Panc1 (cell line): ENCODE results near the gene CASTOR1.

ENCODE experiments used
- POLR2AphosphoS5 ChIP-seq: IDR thresholded peaks from 2 replicates; pipeline ENCODE4 v1.6.1; 2012; ENCODE audit warnings: mild to moderate bottlenecking, low read depth, low read length, moderate library complexity
- REST ChIP-seq, 2 experiments: IDR thresholded peaks; 2 replicates each; pipeline ENCODE4 v1.6.1; 2011 to 2012; ENCODE audit warnings: low read depth in 2 of 2, control low read depth in 1 of 2, low read length in 1 of 2, mild to moderate bottlenecking in 1 of 2, moderate library complexity in 1 of 2; ENCODE audit not compliant: insufficient read depth in 1 of 2
- SIN3A ChIP-seq: IDR thresholded peaks from 2 replicates; pipeline ENCODE4 v1.6.1; 2012; ENCODE audit warnings: low read depth, mild to moderate bottlenecking, low read length, moderate library complexity, borderline replicate concordance; ENCODE audit not compliant: insufficient read depth
- TF ChIP-seq, protein P1 (sequence below): fragments of 450-650 bp; IDR thresholded peaks from 2 replicates; pipeline ENCODE4 v1.5.1; 2017; ENCODE audit warnings: mild to moderate bottlenecking

GRCh38 chr22:30263883-30264282 is 25.4 kb downstream of the CASTOR1 start:
- TF ChIP-seq, protein P1, sequence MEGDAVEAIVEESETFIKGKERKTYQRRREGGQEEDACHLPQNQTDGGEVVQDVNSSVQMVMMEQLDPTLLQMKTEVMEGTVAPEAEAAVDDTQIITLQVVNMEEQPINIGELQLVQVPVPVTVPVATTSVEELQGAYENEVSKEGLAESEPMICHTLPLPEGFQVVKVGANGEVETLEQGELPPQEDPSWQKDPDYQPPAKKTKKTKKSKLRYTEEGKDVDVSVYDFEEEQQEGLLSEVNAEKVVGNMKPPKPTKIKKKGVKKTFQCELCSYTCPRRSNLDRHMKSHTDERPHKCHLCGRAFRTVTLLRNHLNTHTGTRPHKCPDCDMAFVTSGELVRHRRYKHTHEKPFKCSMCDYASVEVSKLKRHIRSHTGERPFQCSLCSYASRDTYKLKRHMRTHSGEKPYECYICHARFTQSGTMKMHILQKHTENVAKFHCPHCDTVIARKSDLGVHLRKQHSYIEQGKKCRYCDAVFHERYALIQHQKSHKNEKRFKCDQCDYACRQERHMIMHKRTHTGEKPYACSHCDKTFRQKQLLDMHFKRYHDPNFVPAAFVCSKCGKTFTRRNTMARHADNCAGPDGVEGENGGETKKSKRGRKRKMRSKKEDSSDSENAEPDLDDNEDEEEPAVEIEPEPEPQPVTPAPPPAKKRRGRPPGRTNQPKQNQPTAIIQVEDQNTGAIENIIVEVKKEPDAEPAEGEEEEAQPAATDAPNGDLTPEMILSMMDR = no peak
- TF ChIP-seq POLR2AphosphoS5 = no peak
- no peak for TF ChIP-seq SIN3A
- no peak for TF ChIP-seq REST (IDR thresholded peaks at IDR 0.05; ENCODE audit: insufficient read depth in 1 of 2, low read depth in 2 of 2, low read length in 1 of 2)
